ENCODE measurements around the gene PIM3.

The PIM3 gene

GRCh38 chr22:49928185-49928495 lies 32.4 kb upstream of the PIM3 start:
- DNase-seq (ENCODE audit: low spot score), result no peak

GRCh38 chr22:49928555-49929210 lies 31.9 kb upstream of the PIM3 start:
- no peak for DNase-seq (ENCODE audit: low spot score)

GRCh38 chr22:49929211-49929979 lies 31.2 kb upstream of the PIM3 start:
- peak; percentile 82 for DNase-seq (ENCODE audit: low spot score)

- DNase-seq (ENCODE audit: low spot score), result no peak
Observed at GRCh38 chr22:49929994-49930575, 30.5 kb upstream of the PIM3 start.

GRCh38 chr22:49930596-49931412 lies 29.8 kb upstream of the PIM3 start:
- DNase-seq (ENCODE audit: low spot score), result peak; percentile 82

- no peak for DNase-seq (ENCODE audit: low spot score)
Observed at GRCh38 chr22:49933236-49934159, 27.1 kb upstream of the PIM3 start.

- DNase-seq (ENCODE audit: low spot score), result no peak
Observed at GRCh38 chr22:49934160-49934890, 26.2 kb upstream of the PIM3 start.

- peak; percentile 61 for DNase-seq (ENCODE audit: low spot score)
Observed at GRCh38 chr22:49934891-49935557, 25.5 kb upstream of the PIM3 start.

- no peak for DNase-seq (ENCODE audit: low spot score)
Observed at GRCh38 chr22:49935561-49935960, 25.0 kb upstream of the PIM3 start.

GRCh38 chr22:49936018-49936972 lies 24.3 kb upstream of the PIM3 start:
- DNase-seq (ENCODE audit: low spot score), result peak; percentile 78

- no peak for DNase-seq (ENCODE audit: low spot score)
Observed at GRCh38 chr22:49936973-49937757, 23.4 kb upstream of the PIM3 start.

GRCh38 chr22:49937758-49938564 lies 22.6 kb upstream of the PIM3 start:
- DNase-seq (ENCODE audit: low spot score), result no peak

GRCh38 chr22:49938565-49939136 lies 21.9 kb upstream of the PIM3 start:
- DNase-seq (ENCODE audit: low spot score), result no peak

- no peak for DNase-seq (ENCODE audit: low spot score)
Observed at GRCh38 chr22:49941507-49942316, 18.9 kb upstream of the PIM3 start.

GRCh38 chr22:49942565-49943404 lies 17.8 kb upstream of the PIM3 start:
- no peak for DNase-seq (ENCODE audit: low spot score)
